Keratinocyte (primary cell): ENCODE data around the gene EXOC3L1. TPM values are rescaled to one million over a fixed set of nuclear protein-coding genes. Genes with fewer than 3 reads are reported as not detected.

Source experiments
- DNase-seq: peaks from one replicate; pipeline ENCODE4 v3.0.0-alpha.2; 2011; ENCODE audit warnings: low read depth, missing footprints, low spot score
- FAIRE-seq: peaks from 2 replicates; lab custom pipeline; 2011; peaks lifted over from hg19 to GRCh38; lab: Jason Lieb, UNC
- H2AFZ ChIP-seq: 2 replicates; pipeline ENCODE4 v1.6.0; 2012; ENCODE audit warnings: low read length, control low read depth, inconsistent platforms; ENCODE audit not compliant: control insufficient read depth
- H3K27ac ChIP-seq: 2 replicates; pipeline ENCODE4 v1.5.1; 2011; ENCODE audit warnings: low read length; ENCODE audit not compliant: control insufficient read depth, insufficient read depth
- H3K27me3 ChIP-seq: 3 replicates; pipeline ENCODE4 v1.6.0; 2011; ENCODE audit warnings: low read length; ENCODE audit not compliant: control insufficient read depth, insufficient read depth; ENCODE audit errors: extremely low read depth
- H3K36me3 ChIP-seq, 2 experiments: 2 replicates in 1 of 2; 3 replicates in 1 of 2; pipeline ENCODE4 v1.5.1; 2011; ENCODE audit warnings: low read length in 2 of 2, mild to moderate bottlenecking in 1 of 2; ENCODE audit not compliant: control insufficient read depth in 2 of 2, insufficient read depth in 2 of 2; ENCODE audit errors: extremely low read depth in 1 of 2
- H3K4me1 ChIP-seq: 3 replicates; pipeline ENCODE4 v1.5.1; 2011; ENCODE audit warnings: low read length; ENCODE audit not compliant: control insufficient read depth, insufficient read depth; ENCODE audit errors: extremely low read depth
- H3K4me2 ChIP-seq: 3 replicates; pipeline ENCODE4 v1.6.0; 2011; ENCODE audit warnings: low read depth, low read length; ENCODE audit not compliant: control insufficient read depth, insufficient read depth; ENCODE audit errors: extremely low read depth
- H3K4me3 ChIP-seq, 3 experiments: fragments of 200-600 bp in 1 of 3; sonication (generic) in 1 of 3; 2 replicates in 2 of 3; 3 replicates in 1 of 3; pipeline ENCODE4 v1.5.1; 2011 to 2016; ENCODE audit warnings: low read length in 3 of 3, mild to moderate bottlenecking in 3 of 3, control low read depth in 2 of 3, inconsistent platforms in 1 of 3, low read depth in 1 of 3, mixed read lengths in 1 of 3, mixed run types in 1 of 3, moderate library complexity in 1 of 3; ENCODE audit not compliant: control insufficient read depth in 2 of 3, insufficient read depth in 2 of 3; ENCODE audit errors: extremely low read depth in 1 of 3
- H3K79me2 ChIP-seq: 2 replicates; pipeline ENCODE4 v1.6.0; 2012; ENCODE audit warnings: low read length; ENCODE audit not compliant: control insufficient read depth, insufficient read depth
- H3K9ac ChIP-seq: 3 replicates; pipeline ENCODE4 v1.6.0; 2011; ENCODE audit warnings: low read length; ENCODE audit not compliant: control insufficient read depth, insufficient read depth; ENCODE audit errors: extremely low read depth
- H3K9me1 ChIP-seq: 3 replicates; pipeline ENCODE4 v1.6.0; 2011; ENCODE audit warnings: low read length; ENCODE audit not compliant: control insufficient read depth, insufficient read depth; ENCODE audit errors: extremely low read depth
- H3K9me3 ChIP-seq: 2 replicates; pipeline ENCODE4 v1.5.1; 2012; ENCODE audit warnings: low read depth, low read length; ENCODE audit not compliant: control insufficient read depth
- H4K20me1 ChIP-seq: 3 replicates; pipeline ENCODE4 v1.6.0; 2011; ENCODE audit warnings: low read length; ENCODE audit not compliant: control insufficient read depth, insufficient read depth; ENCODE audit errors: extremely low read depth
- EZH2 ChIP-seq: IDR thresholded peaks from one replicate; pipeline ENCODE4 v1.6.1; 2012; ENCODE audit warnings: inconsistent platforms, mild to moderate bottlenecking, low read length, moderate library complexity
- dilution Hi-C: fragments of 300-500 bp; cut with MboI; formaldehyde crosslinking; loops from one replicate; pipeline ENCODE4 v1.7.0; 2020; ENCODE audit warnings: low sequenced_read_pairs; ENCODE audit not compliant: extremely low pct_ligation_motif_present
- polyA plus RNA-seq, 5 experiments: library from polyadenylated mRNA; depleted of rRNA in 3 of 5; stranded (reverse) in 3 of 5; stranded (forward) in 1 of 5; unstranded in 1 of 5; fragments of >200 nt; gene quantifications; 1 replicate in 1 of 5; 2 replicates in 3 of 5; 3 replicates in 1 of 5; pipeline versions ENCODE4 v1.2.1 to v1.2.3, GENCODE V29; 2011 to 2012; ENCODE audit warnings: missing spikeins in 2 of 5, low read depth in 1 of 5, low replicate concordance in 1 of 5
- TF ChIP-seq, protein P1 (sequence below), 3 experiments: IDR thresholded peaks in 1 of 3; conservative IDR thresholded peaks in 1 of 3; optimal IDR thresholded peaks in 1 of 3; 2 replicates in 2 of 3; 3 replicates in 1 of 3; pipeline versions ENCODE3 to v1.5.1; 2011; ENCODE audit warnings: low read length in 3 of 3, mild to moderate bottlenecking in 3 of 3, moderate library complexity in 2 of 3, control low read depth in 1 of 3, inconsistent platforms in 1 of 3; ENCODE audit not compliant: insufficient read depth in 2 of 3; ENCODE audit errors: extremely low read depth in 1 of 3

Gene EXOC3L1
- polyA plus RNA-seq, 1 donor (not counting 4 experiments of a cell fraction or from before 2014, with no cell fraction given): not detected

DNA sequence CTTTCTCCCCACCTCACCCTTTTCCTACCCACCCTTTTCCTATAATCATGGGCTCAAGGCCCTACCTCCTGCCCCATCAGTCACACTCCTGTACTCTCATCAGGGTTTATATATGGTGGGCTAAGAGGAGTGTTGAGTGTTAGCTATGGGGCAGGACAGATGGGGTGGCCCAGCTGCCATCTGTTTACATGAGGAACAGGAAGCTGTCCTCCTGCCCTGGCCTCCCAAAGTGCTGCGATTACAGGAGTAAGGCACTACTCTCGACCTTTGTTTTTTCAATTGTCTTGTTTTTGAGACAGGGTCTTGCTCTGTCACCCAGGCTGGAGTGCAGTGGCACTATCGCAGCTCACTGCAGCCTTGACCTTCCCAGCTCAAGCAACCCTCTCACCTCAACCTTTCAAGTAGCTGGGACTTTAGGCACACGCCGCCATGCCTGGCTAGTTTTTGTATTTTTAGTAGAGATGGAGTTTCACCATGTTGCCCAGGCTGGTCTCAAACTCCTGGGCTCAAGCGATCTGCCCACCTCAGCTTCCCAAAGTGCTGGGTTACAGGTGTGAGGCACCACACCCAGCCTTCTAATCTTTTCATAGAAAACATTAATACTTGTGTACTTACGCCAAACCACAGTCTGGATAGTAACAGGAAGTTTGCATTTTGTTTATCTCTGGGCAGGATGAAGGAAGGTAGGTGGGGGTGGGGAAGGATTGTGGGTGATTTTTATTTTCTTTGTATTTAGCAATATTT is 31.9 kb downstream of the EXOC3L1 start:
- no peak overlapping the region for H3K4me2 ChIP-seq
- H3K4me3 ChIP-seq: no peak overlapping the region
- no peaks in the 10 kb centered on the region for H3K79me2 ChIP-seq
- H3K27ac ChIP-seq: no peak overlapping the region
- FAIRE-seq (no peak), DNase-seq (no peak)
- H3K9me3 ChIP-seq: no peaks in the 10 kb centered on the region
- peaks cover 4% of the 10 kb centered on the region for H3K27me3 ChIP-seq
- peaks cover 18% of the 10 kb centered on the region for H3K4me1 ChIP-seq
- no peak overlapping the region for H2AFZ ChIP-seq
- H3K9ac ChIP-seq: no peak overlapping the region
- H3K36me3 ChIP-seq: peaks cover 0 to 5% of the 10 kb centered on the region in 2 experiments
- dilution Hi-C loops: no loop called here
- H4K20me1 ChIP-seq: peaks cover 7% of the 10 kb centered on the region
- TF ChIP-seq, protein P1, sequence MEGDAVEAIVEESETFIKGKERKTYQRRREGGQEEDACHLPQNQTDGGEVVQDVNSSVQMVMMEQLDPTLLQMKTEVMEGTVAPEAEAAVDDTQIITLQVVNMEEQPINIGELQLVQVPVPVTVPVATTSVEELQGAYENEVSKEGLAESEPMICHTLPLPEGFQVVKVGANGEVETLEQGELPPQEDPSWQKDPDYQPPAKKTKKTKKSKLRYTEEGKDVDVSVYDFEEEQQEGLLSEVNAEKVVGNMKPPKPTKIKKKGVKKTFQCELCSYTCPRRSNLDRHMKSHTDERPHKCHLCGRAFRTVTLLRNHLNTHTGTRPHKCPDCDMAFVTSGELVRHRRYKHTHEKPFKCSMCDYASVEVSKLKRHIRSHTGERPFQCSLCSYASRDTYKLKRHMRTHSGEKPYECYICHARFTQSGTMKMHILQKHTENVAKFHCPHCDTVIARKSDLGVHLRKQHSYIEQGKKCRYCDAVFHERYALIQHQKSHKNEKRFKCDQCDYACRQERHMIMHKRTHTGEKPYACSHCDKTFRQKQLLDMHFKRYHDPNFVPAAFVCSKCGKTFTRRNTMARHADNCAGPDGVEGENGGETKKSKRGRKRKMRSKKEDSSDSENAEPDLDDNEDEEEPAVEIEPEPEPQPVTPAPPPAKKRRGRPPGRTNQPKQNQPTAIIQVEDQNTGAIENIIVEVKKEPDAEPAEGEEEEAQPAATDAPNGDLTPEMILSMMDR (optimal IDR thresholded peaks at IDR 0.05 in 1 of 3, IDR thresholded peaks at IDR 0.05 in 1 of 3, conservative IDR thresholded peaks at IDR 0.05 in 1 of 3; ENCODE audit: extremely low read depth in 1 of 3, insufficient read depth in 2 of 3, low read length in 3 of 3): no peak
- TF ChIP-seq EZH2: no peak
- H3K9me1 ChIP-seq: peaks cover 3% of the 10 kb centered on the region

DNA sequence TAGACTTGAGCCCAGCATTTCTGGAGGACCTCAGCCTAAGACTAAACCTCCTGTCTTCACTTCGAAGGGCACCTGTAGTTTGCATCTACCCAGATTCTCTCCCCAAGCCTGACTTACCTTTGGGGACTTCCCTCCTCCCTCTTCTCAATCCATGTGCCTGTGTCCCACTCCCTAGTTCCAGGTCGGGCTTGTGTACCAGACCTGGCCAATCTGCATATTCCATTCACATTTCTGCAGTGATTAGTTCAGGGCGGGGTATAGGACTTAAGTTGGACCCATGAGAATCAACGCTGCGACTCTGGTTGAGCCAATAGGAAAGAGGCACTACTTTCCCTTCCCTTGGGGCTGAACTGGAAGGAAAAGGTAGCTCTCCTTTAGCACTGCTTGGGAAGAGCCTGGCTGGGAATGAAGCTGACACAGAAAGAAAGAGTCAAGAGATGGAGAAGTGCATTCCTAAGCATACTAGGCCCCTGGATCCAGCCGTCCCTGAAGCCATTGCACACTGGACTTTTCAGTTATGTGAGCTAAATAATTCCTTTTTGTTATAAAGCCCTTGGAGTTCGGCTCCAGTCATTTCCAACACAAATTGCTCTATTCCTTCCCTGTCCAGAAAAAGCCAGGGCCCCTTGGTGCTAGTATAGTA is 32.7 kb downstream of the EXOC3L1 start:
- Histone ChIP-seq H4K20me1 (peaks cover 7% of the 10 kb centered on the region), H3K9me3 (no peaks in the 10 kb centered on the region)

More for the DNA sequence above, 32.7 kb downstream of the EXOC3L1 start:
- H3K79me2 ChIP-seq: no peaks in the 10 kb centered on the region
- no peak for TF ChIP-seq EZH2
- TF ChIP-seq, protein P1 (optimal IDR thresholded peaks at IDR 0.05 in 1 of 3, IDR thresholded peaks at IDR 0.05 in 1 of 3, conservative IDR thresholded peaks at IDR 0.05 in 1 of 3; ENCODE audit: extremely low read depth in 1 of 3, insufficient read depth in 2 of 3, low read length in 3 of 3): no peak
- H3K4me3 ChIP-seq: no peak overlapping the region
- peaks cover 0 to 5% of the 10 kb centered on the region in 2 experiments for H3K36me3 ChIP-seq
- H3K27me3 ChIP-seq: no peaks in the 10 kb centered on the region
- H3K4me1 ChIP-seq: peaks cover 15% of the 10 kb centered on the region
- no peak overlapping the region for H3K27ac ChIP-seq
- H3K4me2 ChIP-seq: no peak overlapping the region
- H2AFZ ChIP-seq: no peak overlapping the region
- DNase-seq (no peak), FAIRE-seq (no peak)
- H3K9me1 ChIP-seq: peaks cover 3% of the 10 kb centered on the region
- no peak overlapping the region for H3K9ac ChIP-seq
- dilution Hi-C loops: no loop called here
